Measurements from ENCODE around the gene FGFBP1.
A peak's percentile ranks its signal among the peaks of the same experiment; 100 is the strongest.

FGFBP1 gene

GRCh38 chr4:15958562-15958961 is 20.0 kb upstream of the FGFBP1 start:
- H3K36me3 ChIP-seq (ENCODE audit: insufficient read depth, low read length): no peaks in the 10 kb centered on the region
- H3K4me3 ChIP-seq (ENCODE audit: low read depth, low read length, poor library complexity, severe bottlenecking): no peak overlapping the region
- no peaks in the 10 kb centered on the region for H4K20me1 ChIP-seq (ENCODE audit: insufficient read depth, low read length)
- no peak overlapping the region for H3K4me2 ChIP-seq (ENCODE audit: low read length)
- TF ChIP-seq CTCF (IDR thresholded peaks at IDR 0.05; ENCODE audit: low read length) (no peak), EZH2 (IDR thresholded peaks at IDR 0.05; ENCODE audit: borderline replicate concordance, low read length) (no peak)
- no peaks in the 10 kb centered on the region for H3F3A ChIP-seq (ENCODE audit: insufficient read depth, low read length)
- no peak overlapping the region for H3K9ac ChIP-seq (ENCODE audit: low read length)
- H3K9me2 ChIP-seq (ENCODE audit: low read depth, low read length): no peaks in the 10 kb centered on the region
- no peaks in the 10 kb centered on the region for H3K9me3 ChIP-seq (ENCODE audit: low read length)
- H3K27ac ChIP-seq (ENCODE audit: low read depth, low read length, poor library complexity, severe bottlenecking): no peak overlapping the region
- H2AFZ ChIP-seq (ENCODE audit: low read length): no peak overlapping the region
- no peaks in the 10 kb centered on the region for H3K79me2 ChIP-seq (ENCODE audit: insufficient read depth, low read length)
- no peaks in the 10 kb centered on the region for H3K4me1 ChIP-seq (ENCODE audit: insufficient read depth, low read length, severe bottlenecking)
- no peaks in the 10 kb centered on the region for H3K27me3 ChIP-seq (ENCODE audit: insufficient read depth, low read length)

- Histone ChIP-seq H3K9me2 (ENCODE audit: low read depth, low read length) (no peaks in the 10 kb centered on the region), H3F3A (ENCODE audit: insufficient read depth, low read length) (no peaks in the 10 kb centered on the region), H3K4me1 (ENCODE audit: insufficient read depth, low read length, severe bottlenecking) (no peaks in the 10 kb centered on the region), H4K20me1 (ENCODE audit: insufficient read depth, low read length) (no peaks in the 10 kb centered on the region), H3K27me3 (ENCODE audit: insufficient read depth, low read length) (no peaks in the 10 kb centered on the region), H3K79me2 (ENCODE audit: insufficient read depth, low read length) (no peaks in the 10 kb centered on the region), H2AFZ (ENCODE audit: low read length) (no peak overlapping the region), H3K4me2 (ENCODE audit: low read length) (no peak overlapping the region), H3K9me3 (ENCODE audit: low read length) (no peaks in the 10 kb centered on the region), H3K36me3 (ENCODE audit: insufficient read depth, low read length) (no peaks in the 10 kb centered on the region), H3K4me3 (ENCODE audit: low read depth, low read length, poor library complexity, severe bottlenecking) (no peak overlapping the region), H3K27ac (ENCODE audit: low read depth, low read length, poor library complexity, severe bottlenecking) (no peak overlapping the region), H3K9ac (ENCODE audit: low read length) (no peak overlapping the region)
- TF ChIP-seq EZH2 (IDR thresholded peaks at IDR 0.05; ENCODE audit: borderline replicate concordance, low read length): no peak
- TF ChIP-seq CTCF (IDR thresholded peaks at IDR 0.05; ENCODE audit: low read length): peak; percentile 61
Measured at GRCh38 chr4:15956179-15956850, 17.8 kb upstream of the FGFBP1 start.

GRCh38 chr4:15955670-15956069 is 17.1 kb upstream of the FGFBP1 start:
- no peaks in the 10 kb centered on the region for H3K4me1 ChIP-seq (ENCODE audit: insufficient read depth, low read length, severe bottlenecking)
- no peaks in the 10 kb centered on the region for H3K36me3 ChIP-seq (ENCODE audit: insufficient read depth, low read length)
- no peak overlapping the region for H3K27ac ChIP-seq (ENCODE audit: low read depth, low read length, poor library complexity, severe bottlenecking)
- H3K4me2 ChIP-seq (ENCODE audit: low read length): no peak overlapping the region
- no peaks in the 10 kb centered on the region for H3K79me2 ChIP-seq (ENCODE audit: insufficient read depth, low read length)
- no peak for TF ChIP-seq CTCF (IDR thresholded peaks at IDR 0.05; ENCODE audit: low read length)
- TF ChIP-seq EZH2 (IDR thresholded peaks at IDR 0.05; ENCODE audit: borderline replicate concordance, low read length): no peak
- H2AFZ ChIP-seq (ENCODE audit: low read length): no peak overlapping the region
- no peaks in the 10 kb centered on the region for H3K9me3 ChIP-seq (ENCODE audit: low read length)
- H3K27me3 ChIP-seq (ENCODE audit: insufficient read depth, low read length): no peaks in the 10 kb centered on the region
- H3K4me3 ChIP-seq (ENCODE audit: low read depth, low read length, poor library complexity, severe bottlenecking): no peak overlapping the region
- H3K9ac ChIP-seq (ENCODE audit: low read length): no peak overlapping the region
- no peaks in the 10 kb centered on the region for H3F3A ChIP-seq (ENCODE audit: insufficient read depth, low read length)
- H3K9me2 ChIP-seq (ENCODE audit: low read depth, low read length): no peaks in the 10 kb centered on the region
- no peaks in the 10 kb centered on the region for H4K20me1 ChIP-seq (ENCODE audit: insufficient read depth, low read length)

Data from OCI-LY1 (cell line).